Urinary bladder (tissue), 4 donors: ENCODE measurements around the gene ADPRM. TPM values are rescaled to one million over a fixed set of nuclear protein-coding genes. Genes with fewer than 3 reads are reported as not detected.

ENCODE experiments used
- DNase-seq: peaks from one replicate; pipeline ENCODE4 v3.0.0-alpha.2; 2015; ENCODE audit errors: extremely low spot score
- H3K27ac ChIP-seq: one replicate; pipeline ENCODE4 v1.5.1; 2013; ENCODE audit warnings: low read depth, mild to moderate bottlenecking, moderate library complexity
- H3K36me3 ChIP-seq: one replicate; pipeline ENCODE4 v1.6.1; 2013; ENCODE audit warnings: mild to moderate bottlenecking, moderate library complexity; ENCODE audit not compliant: insufficient read depth
- H3K4me1 ChIP-seq: one replicate; pipeline ENCODE4 v1.6.1; 2013; ENCODE audit warnings: mild to moderate bottlenecking, moderate library complexity; ENCODE audit not compliant: insufficient read depth
- H3K4me3 ChIP-seq: one replicate; pipeline ENCODE4 v1.5.1; 2013; ENCODE audit warnings: low read depth, low read length
- WGBS: extraction: QIAGEN DNeasy Blood & Tissue Kit; methylation state at CpG from one replicate; pipeline ENCODE4 v1.1.7; 2013; 5-methylcytosine and 5-hydroxymethylcytosine counted together
- polyA plus RNA-seq: library from polyadenylated mRNA; stranded (reverse); fragments of 200-250 nt; gene quantifications from one replicate; pipeline ENCODE4 v1.2.3, GENCODE V29; 2013
- total RNA-seq: library from RNA; depleted of rRNA; stranded (reverse); fragments of >200 nt; gene quantifications from one replicate; pipeline ENCODE4 v1.2.3, GENCODE V29; 2014
- donor health status: healthy with polysubstance abuse.
- donor health status: healthy.

Gene ADPRM, protein sequence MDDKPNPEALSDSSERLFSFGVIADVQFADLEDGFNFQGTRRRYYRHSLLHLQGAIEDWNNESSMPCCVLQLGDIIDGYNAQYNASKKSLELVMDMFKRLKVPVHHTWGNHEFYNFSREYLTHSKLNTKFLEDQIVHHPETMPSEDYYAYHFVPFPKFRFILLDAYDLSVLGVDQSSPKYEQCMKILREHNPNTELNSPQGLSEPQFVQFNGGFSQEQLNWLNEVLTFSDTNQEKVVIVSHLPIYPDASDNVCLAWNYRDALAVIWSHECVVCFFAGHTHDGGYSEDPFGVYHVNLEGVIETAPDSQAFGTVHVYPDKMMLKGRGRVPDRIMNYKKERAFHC
- total RNA-seq (17.9 TPM), polyA plus RNA-seq (9.9 TPM)

DNA sequence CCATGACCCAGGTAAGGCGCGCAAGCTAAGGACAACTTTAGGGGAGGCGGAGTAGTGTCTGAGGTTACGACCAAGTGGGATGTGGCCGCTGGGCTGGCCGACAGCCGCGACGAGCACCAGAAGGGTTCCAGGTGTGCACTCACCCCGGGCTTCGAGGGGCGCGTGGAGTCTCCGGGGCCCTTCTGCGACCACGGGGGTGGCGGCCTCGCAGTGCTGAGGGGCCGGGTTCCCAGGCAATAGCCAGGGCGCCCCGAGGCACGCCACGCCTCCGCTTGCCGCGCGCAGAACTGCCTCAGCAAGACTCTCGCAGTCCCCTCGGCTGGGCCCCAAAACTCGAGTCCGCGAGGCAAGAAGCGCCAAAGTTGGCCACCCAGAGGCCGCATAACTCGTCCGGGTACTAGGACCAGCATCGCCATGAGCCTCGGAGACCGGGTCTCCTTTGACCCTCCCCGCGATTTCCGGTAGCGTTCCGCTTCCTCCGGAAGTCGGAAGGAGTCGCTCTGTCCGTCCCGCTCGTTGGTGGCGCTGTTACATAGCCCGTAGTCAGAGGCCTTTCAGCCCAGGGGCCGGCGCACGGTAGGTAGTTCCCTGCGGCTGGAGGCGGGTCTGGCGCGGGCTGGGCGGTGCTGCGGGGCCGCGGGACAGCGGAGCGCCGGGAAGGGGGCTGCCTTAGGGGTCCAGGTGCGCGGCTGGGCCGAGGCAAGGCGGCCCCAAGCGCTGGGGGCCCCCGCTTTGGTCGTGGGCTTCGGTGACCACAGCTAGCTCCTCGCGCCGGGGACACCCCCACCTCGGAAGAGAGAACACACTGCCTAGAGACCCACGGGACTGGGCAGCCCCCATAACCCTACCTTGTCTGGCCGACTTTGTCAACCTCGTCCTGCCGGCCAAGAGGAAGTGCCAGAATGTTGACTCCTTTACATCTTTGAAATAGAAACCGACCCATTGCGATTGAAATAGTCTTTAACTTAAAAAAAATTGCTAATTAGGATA is at the start of gene ADPRM, which contains the start of gene SCO1:
TSS of gene ADPRM (plus strand) at position 503 of the 990 bp plus-strand sequence. CDS start 7,333 bp downstream, outside the sequence.
TSS of gene SCO1 (minus strand) at position 442 of the 990 bp plus-strand sequence. CDS start at position 416, 26 bp downstream.
- H3K36me3 ChIP-seq, result no peaks in the 10 kb centered on the region
- H3K4me3 ChIP-seq, result peak within 1 kb of the TSS; percentile 70
- WGBS, result under 1% methylated on average over 84 of the region's 84 CpGs
- DNase-seq, result peak; percentile 90
- H3K4me1 ChIP-seq, result no peaks in the 10 kb centered on the region
- peak within 1 kb of the TSS; percentile 84 for H3K27ac ChIP-seq

DNA sequence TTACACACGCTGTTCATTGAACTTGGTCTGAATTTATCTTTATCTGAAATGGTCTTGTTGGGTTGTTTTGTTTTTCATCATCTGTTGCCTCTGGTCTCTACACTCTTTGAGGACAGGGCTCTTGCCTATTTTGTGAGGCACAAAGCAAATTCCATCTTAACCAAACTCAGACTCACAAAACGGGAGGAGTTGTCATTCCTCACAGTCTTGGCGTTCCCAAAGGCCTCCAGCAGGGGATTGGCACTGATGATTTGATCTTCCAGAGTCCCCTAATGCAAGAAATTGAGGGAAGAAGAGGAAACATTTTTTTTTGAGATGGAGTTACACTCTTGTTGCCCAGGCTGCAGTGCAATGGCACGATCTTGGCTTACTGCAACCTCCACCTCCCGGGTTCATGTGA is 49.0 kb upstream of the ADPRM start:
- Histone ChIP-seq H3K27ac (no peak overlapping the region), H3K4me1 (no peaks in the 10 kb centered on the region), H3K36me3 (no peaks in the 10 kb centered on the region), H3K4me3 (no peak overlapping the region)
- DNase-seq, result no peak
- WGBS, result 91% methylated on average over 5 of the region's 5 CpGs

DNA sequence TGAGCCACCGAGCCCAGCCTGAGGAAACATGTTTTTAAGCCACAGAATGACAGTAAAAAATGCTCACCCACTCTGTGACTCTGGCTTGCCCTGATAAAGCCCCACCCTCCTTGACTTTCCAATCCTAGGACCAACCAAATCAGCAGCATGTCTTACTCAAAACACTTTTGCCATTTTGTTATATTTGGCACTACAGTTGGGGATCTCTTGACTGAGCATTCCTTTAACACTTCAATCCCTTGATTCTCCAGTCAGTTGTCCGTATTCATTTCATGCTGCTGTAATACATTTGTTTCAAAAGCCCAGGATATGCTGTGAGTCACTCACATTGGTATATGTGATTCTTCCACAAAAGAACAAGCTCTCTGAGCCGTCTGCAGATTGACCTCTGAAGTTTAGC is 48.4 kb upstream of the ADPRM start:
- DNase-seq, result no peak
- WGBS, result 77% methylated on average over 3 of the region's 3 CpGs
- Histone ChIP-seq H3K36me3 (no peaks in the 10 kb centered on the region), H3K4me3 (no peak overlapping the region), H3K27ac (no peak overlapping the region), H3K4me1 (no peaks in the 10 kb centered on the region)

DNA sequence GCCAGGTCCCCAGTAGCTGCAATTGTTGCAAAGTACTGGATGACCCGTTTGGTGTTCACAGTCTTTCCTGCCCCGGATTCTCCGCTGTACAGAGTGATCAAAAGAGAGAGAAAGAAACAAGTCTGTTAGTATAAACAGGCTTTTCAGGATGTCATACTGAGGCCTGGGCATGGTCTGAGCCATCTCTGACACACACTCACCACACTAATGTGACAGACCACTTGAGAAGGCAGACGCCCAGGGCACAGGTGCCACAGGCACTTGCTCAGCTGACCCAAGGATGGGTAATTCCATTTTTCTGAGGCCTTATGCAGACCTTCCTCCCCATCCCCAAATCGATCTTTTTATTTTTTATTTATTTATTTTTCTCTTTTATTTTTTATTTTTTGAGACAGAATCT is 47.8 kb upstream of the ADPRM start:
- 92% methylated on average over 5 of the region's 5 CpGs for WGBS
- Histone ChIP-seq H3K27ac (no peak overlapping the region), H3K36me3 (no peaks in the 10 kb centered on the region), H3K4me3 (no peak overlapping the region), H3K4me1 (no peaks in the 10 kb centered on the region)
- DNase-seq, result no peak

DNA sequence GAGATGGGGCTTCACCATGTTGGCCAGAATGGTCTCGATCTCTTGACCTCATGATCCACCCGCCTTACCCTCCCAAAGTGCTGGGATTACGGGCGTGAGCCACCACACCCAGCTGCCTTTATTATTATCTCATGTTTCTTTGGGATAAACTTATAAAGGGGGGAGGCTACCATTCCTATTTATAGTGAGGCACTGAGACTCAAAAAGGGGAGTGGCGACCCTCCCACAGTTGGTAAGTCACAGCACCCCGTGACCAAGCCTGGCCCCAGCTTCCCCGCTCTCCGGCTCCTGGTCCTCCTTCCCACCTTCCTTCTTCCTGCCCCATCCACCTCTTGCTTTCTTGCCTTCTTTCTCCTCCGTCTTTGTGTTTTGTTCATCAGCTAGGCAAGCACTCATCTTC is 45.5 kb upstream of the ADPRM start:
- Histone ChIP-seq H3K4me1 (no peaks in the 10 kb centered on the region), H3K36me3 (no peaks in the 10 kb centered on the region), H3K4me3 (no peak overlapping the region), H3K27ac (no peak overlapping the region)
- DNase-seq, result no peak
- WGBS, result 83% methylated on average over 9 of the region's 9 CpGs

DNA sequence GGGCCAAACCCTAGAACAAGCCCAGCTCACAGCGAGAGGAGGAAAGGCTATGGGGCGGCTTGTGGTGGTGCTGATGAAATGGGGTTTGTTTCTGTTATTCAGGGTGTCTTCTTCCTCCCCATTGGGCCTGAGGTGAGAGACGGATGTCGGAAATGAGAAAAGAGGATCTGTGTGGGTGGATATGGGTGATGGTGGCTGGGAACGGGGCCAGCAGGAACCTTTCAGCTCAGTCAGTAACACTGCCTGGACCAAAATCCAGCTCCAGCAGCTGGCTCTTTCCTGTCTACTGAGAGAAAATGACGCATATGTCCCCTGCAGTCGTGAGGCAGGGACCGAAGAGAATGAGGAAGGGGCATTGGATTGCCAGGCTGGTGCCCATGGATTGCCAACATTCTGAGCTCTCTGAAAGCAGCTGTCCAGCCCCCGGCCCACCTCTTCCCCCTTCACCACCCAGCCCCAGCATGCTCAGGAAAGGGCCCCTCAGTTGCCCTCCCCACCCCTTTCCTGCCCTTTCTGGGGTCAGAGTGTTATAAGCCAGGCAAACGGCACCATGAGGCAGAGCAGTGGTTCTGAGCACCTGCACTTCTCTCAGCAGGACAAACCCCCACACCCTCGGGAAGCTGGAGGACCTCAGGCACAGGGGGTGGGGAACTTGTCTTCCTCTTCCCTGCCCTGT is 44.3 kb upstream of the ADPRM start:
- H3K27ac ChIP-seq, result no peak overlapping the region
- H3K36me3 ChIP-seq, result no peaks in the 10 kb centered on the region
- H3K4me3 ChIP-seq, result no peak overlapping the region
- no peak for DNase-seq
- H3K4me1 ChIP-seq, result no peaks in the 10 kb centered on the region
- 70% methylated on average over 11 of the region's 11 CpGs for WGBS

DNA sequence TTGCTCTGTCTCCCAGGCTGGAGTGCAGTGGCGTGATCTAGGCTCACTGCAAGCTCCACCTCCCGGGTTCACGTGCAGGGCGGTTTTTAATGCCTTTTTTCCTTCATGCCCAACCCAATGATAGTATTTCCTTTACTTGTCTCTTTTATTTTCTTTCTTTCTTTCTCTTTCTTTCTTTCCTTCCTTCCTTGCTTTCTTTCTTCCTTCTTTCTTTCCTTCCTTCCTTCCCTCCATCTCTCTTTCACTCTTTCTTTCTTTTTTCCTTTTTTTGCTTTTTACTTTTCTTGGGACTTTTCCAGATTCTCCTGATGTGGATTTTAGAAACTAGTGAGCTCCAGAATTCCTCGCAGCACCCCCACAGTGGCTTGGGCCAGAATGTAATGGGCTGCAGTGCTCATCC is 43.4 kb upstream of the ADPRM start:
- Histone ChIP-seq H3K4me3 (no peak overlapping the region), H3K27ac (no peak overlapping the region), H3K36me3 (no peaks in the 10 kb centered on the region), H3K4me1 (no peaks in the 10 kb centered on the region)
- WGBS, result 70% methylated on average over 5 of the region's 5 CpGs
- DNase-seq, result no peak

DNA sequence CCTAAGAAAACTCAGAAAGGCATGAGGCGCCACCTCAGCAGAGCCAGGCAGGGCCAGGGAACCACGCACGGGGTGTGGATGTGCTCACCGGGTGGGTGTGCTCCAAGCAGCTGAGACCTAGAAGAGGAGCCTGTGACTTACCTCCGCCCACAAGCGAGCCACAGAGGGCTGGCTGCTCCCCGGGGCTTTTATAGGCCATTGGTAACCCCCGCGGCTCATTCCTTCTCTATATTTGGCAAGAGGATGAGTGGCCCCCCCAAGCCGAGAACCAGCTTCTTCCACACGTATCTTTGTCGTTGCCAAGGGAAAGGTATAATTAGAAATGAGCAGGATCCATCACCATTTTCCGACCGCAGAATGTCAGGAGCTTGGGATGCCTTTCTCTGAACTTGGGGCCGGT is 40.2 kb upstream of the ADPRM start, which contains the start of gene MYH3:
TSS of gene MYH3 (minus strand) at position 162 of the 400 bp plus-strand sequence. CDS start 2,245 bp downstream, outside the sequence.
- no peak within 1 kb of the TSS for H3K27ac ChIP-seq
- DNase-seq, result no peak
- 71% methylated on average over 15 of the region's 15 CpGs for WGBS
- H3K4me1 ChIP-seq, result no peaks in the 10 kb centered on the region
- peaks cover 2% of the 10 kb centered on the region for H3K36me3 ChIP-seq
- H3K4me3 ChIP-seq, result no peak within 1 kb of the TSS

DNA sequence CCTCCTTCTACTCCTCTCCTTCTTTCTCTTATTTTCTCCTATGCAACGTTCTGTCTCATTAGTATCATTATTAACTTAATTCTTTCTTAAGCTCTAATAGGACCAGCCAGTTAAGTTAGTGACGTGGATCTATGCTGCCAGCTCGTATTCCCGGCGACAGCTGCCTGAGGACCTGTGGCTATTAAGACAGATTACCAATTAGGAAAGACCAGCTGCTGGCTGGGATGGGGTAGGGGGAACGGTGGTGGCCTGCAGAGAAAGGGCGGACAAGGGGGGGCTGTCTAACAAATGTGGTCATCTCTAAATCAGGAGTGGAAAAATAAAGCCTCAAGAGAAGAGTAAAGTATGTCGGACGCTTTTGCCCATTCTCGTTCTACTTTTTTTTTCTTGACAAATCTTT is 39.5 kb upstream of the ADPRM start:
- WGBS, result 78% methylated on average over 10 of the region's 10 CpGs
- Histone ChIP-seq H3K4me1 (no peaks in the 10 kb centered on the region), H3K27ac (no peak overlapping the region), H3K36me3 (peaks cover 2% of the 10 kb centered on the region), H3K4me3 (no peak overlapping the region)
- DNase-seq, result no peak

DNA sequence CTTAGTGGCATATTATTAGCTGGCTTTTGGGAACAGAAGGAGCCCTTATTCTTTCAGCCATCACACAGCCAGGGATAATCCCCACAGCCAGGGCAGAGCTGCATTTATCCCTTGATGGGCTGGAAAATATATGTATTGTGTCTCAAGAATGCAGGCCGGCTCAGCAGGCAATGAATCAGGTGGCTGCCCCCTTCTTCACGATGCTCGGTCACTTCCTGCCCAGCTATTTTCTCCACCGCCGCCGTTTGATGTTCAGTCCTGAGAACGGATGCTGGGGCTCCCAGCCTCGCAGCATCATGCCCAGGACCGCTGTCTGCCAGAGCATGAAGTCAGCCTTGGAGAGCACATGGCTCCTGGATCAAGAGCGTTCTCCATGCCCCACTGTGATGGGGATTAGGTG is 36.0 kb upstream of the ADPRM start:
- no peak overlapping the region for H3K27ac ChIP-seq
- DNase-seq, result no peak
- 87% methylated on average over 10 of the region's 10 CpGs for WGBS
- no peaks in the 10 kb centered on the region for H3K4me1 ChIP-seq
- peaks cover 2% of the 10 kb centered on the region for H3K36me3 ChIP-seq
- no peak overlapping the region for H3K4me3 ChIP-seq

DNA sequence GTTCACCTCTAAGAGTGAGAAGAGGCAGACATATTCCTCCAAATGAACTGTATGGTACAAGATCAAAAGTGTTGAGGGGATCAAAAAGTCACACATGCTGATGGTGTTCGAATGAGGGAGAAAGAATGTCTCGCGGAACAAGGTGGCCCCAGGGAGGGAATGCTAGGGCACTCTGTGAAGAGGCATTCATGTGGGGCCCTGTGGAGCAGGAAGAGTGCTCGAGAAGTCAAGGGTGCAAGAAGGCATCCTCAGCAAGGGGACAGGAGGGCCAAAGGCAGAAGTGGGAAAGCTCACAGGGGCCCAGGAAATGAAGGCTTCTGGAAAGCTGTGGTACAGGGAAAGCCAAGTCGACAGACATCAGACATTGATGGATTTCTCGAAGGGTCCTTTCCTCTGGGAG is 34.2 kb upstream of the ADPRM start:
- no peak for DNase-seq
- no peak overlapping the region for H3K27ac ChIP-seq
- WGBS, result 93% methylated on average over 6 of the region's 6 CpGs

DNA sequence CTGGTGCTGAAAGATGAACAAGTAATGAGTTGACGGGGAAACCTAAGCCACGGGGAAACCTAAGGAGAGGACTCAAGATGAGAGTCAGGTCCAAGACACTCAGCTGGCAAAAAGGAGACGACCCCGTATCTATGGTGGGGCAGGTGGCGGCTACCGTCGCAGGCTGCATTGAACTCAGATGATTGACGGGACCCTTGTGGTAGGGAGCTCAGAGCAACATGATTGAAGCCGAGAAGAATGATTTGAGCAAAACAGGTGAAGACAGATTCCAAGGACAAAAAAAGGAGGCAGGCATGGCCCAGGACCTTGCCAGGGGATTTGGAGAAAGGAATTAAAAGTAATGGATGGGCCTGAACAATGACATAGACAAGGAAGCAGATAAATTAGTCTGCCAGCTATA is 32.8 kb upstream of the ADPRM start:
- H3K36me3 ChIP-seq, result peaks cover 2% of the 10 kb centered on the region
- no peaks in the 10 kb centered on the region for H3K4me1 ChIP-seq
- WGBS, result 95% methylated on average over 9 of the region's 9 CpGs
- no peak overlapping the region for H3K27ac ChIP-seq
- no peak overlapping the region for H3K4me3 ChIP-seq
- no peak for DNase-seq

More for the DNA sequence above, 34.2 kb upstream of the ADPRM start:
- Histone ChIP-seq H3K36me3 (peaks cover 2% of the 10 kb centered on the region), H3K4me1 (no peaks in the 10 kb centered on the region), H3K4me3 (no peak overlapping the region)

DNA sequence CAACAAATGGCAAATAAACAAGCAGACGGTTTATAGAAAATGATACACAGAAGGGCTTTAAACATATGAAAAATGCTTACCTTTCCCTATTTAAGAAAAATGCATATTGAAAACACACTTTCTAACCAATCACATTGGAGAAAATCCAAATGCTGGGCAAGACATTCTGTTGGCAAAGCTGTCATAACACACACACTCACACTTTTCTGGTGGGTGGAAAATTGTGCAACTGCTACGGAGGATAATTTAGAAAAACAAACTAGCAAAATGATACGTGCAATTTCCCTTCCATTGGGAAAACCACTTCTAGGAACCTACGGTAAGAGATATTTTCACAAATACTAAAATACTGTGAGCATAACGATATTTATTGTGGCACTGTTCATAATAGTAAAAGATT is 30.5 kb upstream of the ADPRM start:
- Histone ChIP-seq H3K36me3 (no peaks in the 10 kb centered on the region), H3K27ac (no peak overlapping the region), H3K4me3 (no peak overlapping the region), H3K4me1 (no peaks in the 10 kb centered on the region)
- no peak for DNase-seq
- WGBS, result 87% methylated on average over 5 of the region's 5 CpGs
